Left cardiac atrium (tissue), 4 donors: Measurements from ENCODE around the gene MGAT5B. TPM values are rescaled to one million over a fixed set of nuclear protein-coding genes. Genes with fewer than 3 reads are reported as not detected.

Source experiments
- ATAC-seq, 2 donors: fragments of 200-7000 bp; cut with Tn5 transposase; one replicate each; pipeline ENCODE4 v1.9.1; 2020; ENCODE audit warnings: mild to moderate bottlenecking in 2 of 2, moderate library complexity in 2 of 2
- DNase-seq: peaks from one replicate; pipeline ENCODE4 v3.0.0-alpha.2; 2020
- intact Hi-C, 2 donors: fragments of 100-400 bp; cut with DNase I; formaldehyde crosslinking; loops; one replicate each; pipeline versions ENCODE4 v1.14.1 to v1.15.1; 2022 to 2023
- total RNA-seq, 2 donors: library from RNA; stranded (reverse); fragmentation: NEBNext Ultra II Directional; extraction: Animal tissue kit (Norgen Biotek cat#: 25700); gene quantifications; one replicate each; pipeline ENCODE4 v1.2.1, GENCODE V29; 2021
- donor health status: DM: no; HTN: yes; CAD: no.
- donor health status: DM: no; HTN: yes; CAD: no; lungs with severe emphysema.
- donor health status: DM: yes; HTN: yes; CAD: no.
- donor health status: Dilated cardiomyopathy.

MGAT5B gene
- total RNA-seq, 2 donors from 2014 or later: 0.15 to 0.21 TPM

GRCh38 chr17:76872874-76873221 is 4.6 kb downstream of the MGAT5B start:
- intact Hi-C loops: no loop called here
- no peak for ATAC-seq
- no peak for DNase-seq

GRCh38 chr17:76873856-76874255 is 5.7 kb downstream of the MGAT5B start:
- intact Hi-C loops: no loop called here
- ATAC-seq (no peak), DNase-seq (no peak)

GRCh38 chr17:76877437-76877836 is 9.2 kb downstream of the MGAT5B start:
- intact Hi-C loops: no loop called here
- ATAC-seq: no peak
- no peak for DNase-seq

- intact Hi-C loops: no loop called here
- ATAC-seq: no peak
- DNase-seq: no peak
These were observed 10.4 kb downstream of the MGAT5B start for GRCh38 chr17:76878568-76878967.

GRCh38 chr17:76879254-76879653 is 11.1 kb downstream of the MGAT5B start:
- intact Hi-C loops: no loop called here
- no peak for ATAC-seq
- no peak for DNase-seq

GRCh38 chr17:76879691-76880090 is 11.5 kb downstream of the MGAT5B start:
- ATAC-seq (no peak), DNase-seq (no peak)
- intact Hi-C loops: no loop called here

GRCh38 chr17:76880268-76880667 is 12.1 kb downstream of the MGAT5B start:
- ATAC-seq (no peak), DNase-seq (no peak)
- intact Hi-C loops: no loop called here

- no peak for DNase-seq
- intact Hi-C loops: no loop called here
- no peak for ATAC-seq
These were observed 12.8 kb downstream of the MGAT5B start for GRCh38 chr17:76880971-76881370.

GRCh38 chr17:76881408-76881807 is 13.2 kb downstream of the MGAT5B start:
- intact Hi-C loops: no loop called here
- ATAC-seq: no peak

GRCh38 chr17:76881966-76882365 is 13.8 kb downstream of the MGAT5B start:
- DNase-seq (no peak), ATAC-seq (no peak)
- intact Hi-C loops: no loop called here

More at GRCh38 chr17:76881408-76881807, 13.2 kb downstream of the MGAT5B start:
- DNase-seq: no peak

GRCh38 chr17:76883744-76884525 is 15.7 kb downstream of the MGAT5B start:
- intact Hi-C loops: no loop called here
- ATAC-seq: no peak
- no peak for DNase-seq

GRCh38 chr17:76884995-76885893 is 17.0 kb downstream of the MGAT5B start:
- ATAC-seq: no peak
- DNase-seq: no peak
- intact Hi-C loops: no loop called here

- intact Hi-C loops: no loop called here
- DNase-seq: no peak
- no peak for ATAC-seq
These were observed 17.7 kb downstream of the MGAT5B start for GRCh38 chr17:76885894-76886290.

- DNase-seq (no peak), ATAC-seq (no peak)
- intact Hi-C loops: no loop called here
These were observed 18.2 kb downstream of the MGAT5B start for GRCh38 chr17:76886395-76886794.

- intact Hi-C loops: no loop called here
- DNase-seq (no peak), ATAC-seq (no peak)
These were observed 19.6 kb downstream of the MGAT5B start for GRCh38 chr17:76887802-76888201.

- intact Hi-C loops: no loop called here
- no peak for ATAC-seq
- no peak for DNase-seq
These were observed 20.5 kb downstream of the MGAT5B start for GRCh38 chr17:76888661-76889060.

- intact Hi-C loops: no loop called here
- DNase-seq: no peak
- ATAC-seq: no peak
These were observed 21.1 kb downstream of the MGAT5B start for GRCh38 chr17:76889323-76889722.

GRCh38 chr17:76892329-76892728 is 24.1 kb downstream of the MGAT5B start:
- DNase-seq (no peak), ATAC-seq (no peak)
- intact Hi-C loops: no loop called here

- DNase-seq (no peak), ATAC-seq (no peak)
- intact Hi-C loops: no loop called here
These were observed 25.6 kb downstream of the MGAT5B start for GRCh38 chr17:76893623-76894334.

GRCh38 chr17:76894842-76895241 is 26.6 kb downstream of the MGAT5B start:
- intact Hi-C loops: no loop called here
- DNase-seq (no peak), ATAC-seq (no peak)
